Activated naive CD4-positive, alpha-beta T cell (primary cell): Measurements from ENCODE around the gene PIAS3.
A peak's percentile ranks its signal among the peaks of the same experiment; 100 is the strongest.
"Not testable (repeated sequence)": the region's sequence is repeated elsewhere in the genome, so short reads cannot be mapped to it uniquely, and the experiment has no call there.

Experiments
- DNase-seq, 4 experiments: peaks; one replicate each; lab custom pipeline; 2025; lab: John Stamatoyannopoulos, UW

The PIAS3 gene

GRCh38 chr1:145823565-145824498, 35.0 kb downstream of the PIAS3 start, which contains the start of the genes POLR3C and RNF115:
Gene POLR3C, plus strand, starts transcription at chr1:145824200. Its CDS starts 1,577 bp downstream, at chr1:145825777.
Gene RNF115, minus strand, starts transcription at chr1:145824095. Its CDS starts 222 bp downstream, at chr1:145823873.
- DNase-seq, result peak; percentile 47 to 81 (median 68)

GRCh38 chr1:145822779-145823331, 36.0 kb downstream of the PIAS3 start:
- not testable (repeated sequence) for DNase-seq

- DNase-seq, result not testable (repeated sequence)
These were observed 40.8 kb downstream of the PIAS3 start for GRCh38 chr1:145818095-145818494.

- DNase-seq, result not testable (repeated sequence)
These were observed 45.7 kb downstream of the PIAS3 start for GRCh38 chr1:145812977-145813810.

DNA sequence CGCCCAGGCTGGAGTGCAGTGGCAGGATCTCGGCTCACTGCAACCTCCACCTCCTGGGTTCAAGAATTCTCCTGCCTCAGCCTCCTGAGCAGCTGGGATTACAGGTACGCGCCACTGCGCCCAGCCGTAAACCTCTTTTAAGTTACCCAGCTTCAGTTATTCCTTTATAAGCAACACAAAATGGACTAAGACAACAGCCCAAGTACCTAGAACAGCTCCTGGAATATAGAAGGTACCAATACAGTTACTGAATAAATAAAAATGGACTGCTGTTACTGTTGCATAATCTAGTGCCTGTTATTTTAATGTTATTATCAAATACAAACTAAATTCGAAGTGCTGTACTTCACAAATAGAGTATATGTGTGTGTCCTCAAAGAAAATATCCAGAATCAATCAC, 52.0 kb downstream of the PIAS3 start:
- no peak for DNase-seq

DNA sequence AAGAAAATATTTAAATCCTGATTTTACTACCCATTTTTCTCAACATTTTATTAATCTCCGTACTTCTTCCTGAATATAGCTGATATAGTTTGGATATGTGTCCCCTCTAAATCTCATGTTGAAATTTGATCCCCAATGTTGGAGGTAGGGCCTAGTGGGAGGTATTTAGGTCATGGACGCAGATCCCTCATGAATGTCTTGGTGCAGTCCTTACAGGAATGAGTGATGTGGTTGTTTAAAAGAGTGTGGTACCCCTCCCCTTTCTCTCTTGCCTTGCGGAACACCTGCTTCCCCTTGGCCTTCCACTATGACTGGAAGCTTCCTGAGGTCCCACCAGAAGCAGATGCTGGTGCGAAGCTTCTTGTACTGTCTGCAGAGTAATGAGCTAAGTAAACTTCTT, 52.5 kb downstream of the PIAS3 start:
- DNase-seq, result no peak

GRCh38 chr1:145805057-145805456, 53.8 kb downstream of the PIAS3 start:
- DNase-seq, result no peak

DNA sequence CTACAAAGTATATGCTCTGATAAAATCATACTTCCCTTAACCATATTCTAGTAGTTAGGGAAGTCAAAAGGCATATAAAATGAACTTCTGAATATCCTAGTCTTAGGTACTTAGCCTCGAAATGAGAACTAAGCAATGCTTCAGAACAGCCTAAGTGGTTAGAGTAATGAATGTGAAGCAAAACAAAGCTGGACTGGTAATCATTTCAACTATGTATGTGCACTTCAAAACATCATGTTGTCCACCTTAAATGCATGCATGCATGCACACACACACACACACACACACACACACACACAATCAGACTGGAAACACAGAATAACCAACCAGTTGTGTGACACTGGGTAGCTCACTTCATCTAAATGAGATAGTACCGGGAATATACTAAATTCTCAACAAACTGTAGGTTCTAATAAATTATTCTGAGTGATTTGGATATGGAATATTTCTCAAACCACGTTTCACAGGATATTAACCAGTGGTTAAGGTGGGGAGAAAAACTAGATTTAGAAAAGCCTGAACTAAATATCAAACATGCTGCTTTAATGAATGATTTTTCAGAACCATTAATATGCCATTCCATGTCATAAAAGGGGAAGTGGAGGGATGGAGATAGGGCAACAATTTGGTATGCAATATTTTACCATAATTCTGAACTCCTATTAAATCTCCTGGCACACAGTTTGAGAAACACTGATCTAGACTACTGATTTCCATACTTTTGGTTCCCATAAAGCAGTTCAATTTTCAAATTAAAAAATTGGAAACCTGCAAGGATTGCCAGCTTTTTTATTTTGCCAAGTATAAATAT, 54.4 kb downstream of the PIAS3 start:
- DNase-seq, result no peak

DNA sequence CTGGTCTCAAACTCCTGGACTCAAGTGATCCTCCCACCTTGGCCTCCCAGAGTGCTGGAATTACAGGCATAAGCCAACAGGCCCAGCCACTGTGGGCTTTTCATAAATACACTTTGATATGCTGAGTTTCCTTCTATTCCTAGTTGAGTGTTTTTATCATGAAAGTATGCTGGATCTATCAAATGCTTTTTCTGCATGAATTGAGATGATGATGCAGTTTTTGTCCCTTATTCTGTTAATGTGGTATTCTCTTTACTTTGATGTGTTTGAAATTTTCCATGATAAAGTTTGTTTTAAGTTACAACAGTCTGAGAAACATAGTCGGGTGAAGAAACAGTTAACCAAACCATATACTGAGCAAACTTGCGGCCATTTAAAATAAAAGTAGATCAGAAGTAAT, 59.1 kb downstream of the PIAS3 start:
- DNase-seq, result no peak
